NCI-H2107 (cell line): ENCODE measurements around the gene ERBB2.

ENCODE experiments used
- DNase-seq: peaks from one replicate; lab custom pipeline; 2025; lab: John Stamatoyannopoulos, UW

Gene ERBB2

DNA sequence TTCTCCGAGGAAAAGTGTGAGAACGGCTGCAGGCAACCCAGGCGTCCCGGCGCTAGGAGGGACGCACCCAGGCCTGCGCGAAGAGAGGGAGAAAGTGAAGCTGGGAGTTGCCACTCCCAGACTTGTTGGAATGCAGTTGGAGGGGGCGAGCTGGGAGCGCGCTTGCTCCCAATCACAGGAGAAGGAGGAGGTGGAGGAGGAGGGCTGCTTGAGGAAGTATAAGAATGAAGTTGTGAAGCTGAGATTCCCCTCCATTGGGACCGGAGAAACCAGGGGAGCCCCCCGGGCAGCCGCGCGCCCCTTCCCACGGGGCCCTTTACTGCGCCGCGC is at the start of gene ERBB2:
TSS of gene ERBB2 (plus strand) at position 247 of the 330 bp plus-strand sequence. CDS start 175 bp downstream, outside the sequence.
- DNase-seq, result no peak

- no peak for DNase-seq
These were observed 49.7 kb upstream of the ERBB2 start for GRCh38 chr17:39650121-39650579.

- no peak for DNase-seq
These were observed 47.8 kb upstream of the ERBB2 start for GRCh38 chr17:39651923-39652586.

GRCh38 chr17:39652587-39653315 is 47.1 kb upstream of the ERBB2 start:
- no peak for DNase-seq

DNA sequence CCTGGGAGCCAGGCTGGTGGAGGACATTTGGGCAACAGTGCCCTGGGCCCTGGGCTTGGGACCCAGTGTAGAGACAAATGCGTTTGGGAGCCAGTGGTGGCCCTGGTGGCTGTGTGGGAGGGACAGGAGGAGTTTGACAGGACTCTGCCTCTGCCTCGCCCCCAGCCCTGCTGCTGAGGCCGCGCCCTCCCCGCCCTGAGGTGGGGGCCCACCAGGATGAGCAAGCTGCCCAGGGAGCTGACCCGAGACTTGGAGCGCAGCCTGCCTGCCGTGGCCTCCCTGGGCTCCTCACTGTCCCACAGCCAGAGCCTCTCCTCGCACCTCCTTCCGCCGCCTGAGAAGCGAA is 46.6 kb upstream of the ERBB2 start:
- DNase-seq, result no peak

GRCh38 chr17:39653662-39654331 is 46.1 kb upstream of the ERBB2 start:
- peak; percentile 54 for DNase-seq

GRCh38 chr17:39655105-39655504 is 44.8 kb upstream of the ERBB2 start:
- DNase-seq, result no peak

DNA sequence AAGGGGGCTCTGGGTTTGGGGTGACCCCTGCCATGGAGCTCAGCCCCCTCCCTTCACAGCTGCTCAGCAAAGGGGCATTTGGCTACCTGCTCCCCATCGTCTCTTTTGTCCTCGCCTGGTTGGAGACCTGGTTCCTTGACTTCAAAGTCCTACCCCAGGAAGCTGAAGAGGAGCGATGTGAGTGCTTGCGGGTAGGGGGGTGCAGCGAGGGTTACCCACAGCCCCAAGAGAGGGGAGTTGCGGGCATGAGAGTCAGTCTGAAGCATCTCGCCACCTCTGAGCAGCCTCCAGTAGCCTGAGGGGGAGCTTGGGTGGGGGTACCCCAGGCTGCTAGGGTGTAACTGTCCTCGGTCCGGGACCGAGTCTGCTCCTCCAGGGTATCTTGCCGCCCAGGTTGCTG is 41.5 kb upstream of the ERBB2 start:
- no peak for DNase-seq

- DNase-seq, result no peak
These were observed 41.1 kb upstream of the ERBB2 start for GRCh38 chr17:39658760-39659159.

DNA sequence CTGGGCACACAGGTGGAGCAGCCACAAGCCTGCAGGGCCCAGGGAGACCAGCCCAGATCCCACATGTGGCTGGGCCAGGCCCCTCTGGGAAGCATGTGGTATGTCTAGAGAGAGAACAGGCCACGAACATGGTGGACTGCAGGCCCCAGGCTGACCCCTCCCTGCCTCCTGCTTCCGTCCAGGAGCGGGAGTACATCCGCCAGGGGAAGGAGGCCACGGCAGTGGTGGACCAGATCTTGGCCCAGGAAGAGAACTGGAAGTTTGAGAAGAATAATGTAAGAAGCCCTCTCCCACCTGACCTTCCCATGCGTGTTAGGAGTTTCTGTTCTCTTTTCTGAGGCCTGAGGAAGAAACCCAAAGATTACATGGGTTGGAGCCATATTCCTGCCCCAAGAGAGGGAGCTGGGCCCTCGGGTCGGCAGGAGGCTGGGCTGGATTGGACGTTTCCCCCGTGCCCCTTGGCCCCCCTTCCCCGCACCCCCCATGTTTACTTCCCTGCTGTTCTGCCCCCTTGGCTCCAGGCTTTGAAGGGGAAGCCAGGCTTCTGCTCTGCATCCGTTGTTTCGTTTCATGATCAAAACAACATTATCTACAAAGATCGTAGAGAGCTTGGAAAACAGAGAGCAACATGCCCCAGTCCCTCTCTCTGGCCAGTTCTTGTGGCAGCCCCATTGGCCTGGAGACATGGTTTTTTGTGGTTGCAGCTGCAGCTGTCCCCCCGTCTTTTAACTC is 40.4 kb upstream of the ERBB2 start:
- no peak for DNase-seq

DNA sequence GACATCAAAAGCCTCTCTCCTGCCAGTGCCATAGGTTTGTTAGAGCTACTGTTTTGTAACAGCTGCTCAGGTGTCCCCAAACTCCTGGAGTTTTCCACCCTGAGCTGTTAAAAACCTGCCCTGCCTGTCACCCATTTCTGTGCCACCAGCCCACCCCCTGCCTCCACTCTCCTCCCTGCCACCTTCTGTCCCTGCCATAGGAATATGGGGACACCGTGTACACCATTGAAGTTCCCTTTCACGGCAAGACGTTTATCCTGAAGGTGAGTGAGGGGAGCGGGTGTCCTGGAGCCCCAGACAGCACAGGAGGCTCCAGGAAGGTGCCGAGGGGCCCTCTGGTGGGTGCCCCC is 39.9 kb upstream of the ERBB2 start:
- DNase-seq, result no peak

GRCh38 chr17:39660397-39661385 is 39.2 kb upstream of the ERBB2 start:
- no peak for DNase-seq

- no peak for DNase-seq
These were observed 37.9 kb upstream of the ERBB2 start for GRCh38 chr17:39661744-39662541.

GRCh38 chr17:39662551-39663339 is 37.1 kb upstream of the ERBB2 start:
- no peak for DNase-seq

DNA sequence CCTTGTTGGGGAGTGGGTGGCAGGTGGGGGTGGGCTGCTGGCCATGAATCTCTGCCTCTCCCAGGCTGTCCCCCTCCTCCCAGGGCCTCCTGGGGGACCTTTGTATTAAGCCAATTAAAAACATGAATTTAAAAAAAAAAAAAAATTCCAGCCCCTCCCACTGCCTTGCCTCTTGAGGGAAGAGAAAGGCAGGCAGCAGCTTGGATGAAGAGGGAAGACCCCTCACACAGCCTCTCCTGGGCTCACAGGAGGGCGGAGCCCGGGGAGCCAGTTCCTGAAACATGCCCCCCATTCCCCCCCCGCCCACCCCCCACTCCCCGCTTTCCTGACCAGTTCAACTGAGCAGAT is 36.5 kb upstream of the ERBB2 start:
- DNase-seq, result no peak

GRCh38 chr17:39663688-39664580 is 35.9 kb upstream of the ERBB2 start:
- no peak for DNase-seq

DNA sequence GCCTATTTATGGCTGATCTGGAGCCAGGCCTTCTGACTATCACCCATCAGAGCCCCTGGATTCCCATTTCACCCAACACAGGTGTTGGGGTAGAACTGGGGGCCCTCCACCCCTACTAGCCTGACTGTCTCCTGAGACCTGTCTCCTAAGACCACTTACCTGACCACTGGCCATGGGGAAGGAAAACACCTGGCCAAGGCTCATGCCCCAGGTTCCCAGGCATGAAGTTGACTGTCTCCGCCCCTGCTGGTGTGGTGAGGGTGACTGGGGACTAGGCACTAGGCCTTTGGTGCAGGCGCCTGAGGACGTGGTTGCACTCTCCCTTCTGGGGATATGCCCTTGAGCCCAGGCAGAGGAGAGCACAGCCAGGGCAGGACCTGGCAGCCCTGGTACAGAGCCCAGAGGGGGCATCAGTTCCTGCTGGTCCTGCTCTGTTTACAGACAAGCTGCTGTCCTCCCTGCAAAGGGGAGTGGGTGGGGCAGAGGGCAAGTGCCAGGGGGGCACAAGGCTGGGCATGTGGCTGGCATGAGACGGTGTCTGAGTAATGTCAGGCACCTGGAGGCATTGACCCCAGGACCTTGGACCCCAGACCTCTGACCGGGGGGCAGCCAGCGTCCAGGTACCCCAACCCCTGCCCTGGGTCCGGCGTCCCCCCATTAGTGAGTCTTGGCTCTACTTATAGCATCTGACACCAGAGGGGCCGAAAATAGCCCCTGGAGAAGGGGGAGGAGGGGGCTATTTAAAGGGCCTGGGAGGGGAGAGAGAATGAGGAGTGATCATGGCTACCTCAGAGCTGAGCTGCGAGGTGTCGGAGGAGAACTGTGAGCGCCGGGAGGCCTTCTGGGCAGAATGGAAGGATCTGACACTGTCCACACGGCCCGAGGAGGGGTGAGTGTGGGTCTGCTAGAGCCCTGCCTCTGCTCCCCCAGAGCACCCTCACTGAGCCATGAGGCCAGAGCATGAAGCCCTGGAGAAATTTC is 35.0 kb upstream of the ERBB2 start, which contains the start of gene TCAP:
TSS of gene TCAP (plus strand) at position 769 of the 981 bp plus-strand sequence. CDS start at position 780, 11 bp downstream.
- DNase-seq, result no peak
